Stimulated activated CD4-positive, alpha-beta T cell treated with anti-CD3 and anti-CD28 coated beads, Interleukin-15, amount 100 ng/mL, for 48 hours (primary cell): ENCODE data around the gene OR4S2.

Experiments used
- DNase-seq, 2 donors: peaks; one replicate each; pipeline ENCODE4 v3.0.0-alpha.2; 2020; ENCODE audit warnings: low read depth in 2 of 2

Gene OR4S2

GRCh38 chr11:55648027-55648426 is at the start of gene OR4S2:
TSS of gene OR4S2 (plus strand) at chr11:55648327. CDS start at chr11:55650904, 2,577 bp downstream.
- no peak for DNase-seq

GRCh38 chr11:55607545-55607944 is 40.6 kb upstream of the OR4S2 start, which contains the start of gene OR4C11:
TSS of gene OR4C11 (minus strand) at chr11:55607645. CDS start at chr11:55604373, 3,272 bp downstream.
- DNase-seq = no peak

- DNase-seq = no peak
Observed at GRCh38 chr11:55624531-55624930, 23.6 kb upstream of the OR4S2 start.

- no peak for DNase-seq
Observed at GRCh38 chr11:55634813-55635212, 13.3 kb upstream of the OR4S2 start, which contains the start of gene OR4P4. TSS of gene OR4P4 (plus strand) at chr11:55635113.

GRCh38 chr11:55652560-55652959 is 4.4 kb downstream of the OR4S2 start:
- no peak for DNase-seq

- no peak for DNase-seq
Observed at GRCh38 chr11:55655096-55655495, 7.0 kb downstream of the OR4S2 start.

- no peak for DNase-seq
Observed at GRCh38 chr11:55658031-55658573, 10.0 kb downstream of the OR4S2 start.

- DNase-seq = no peak
Observed at GRCh38 chr11:55658608-55659007, 10.5 kb downstream of the OR4S2 start.

GRCh38 chr11:55661901-55662300 is 13.8 kb downstream of the OR4S2 start, which contains the start of gene OR4C6:
TSS of gene OR4C6 (plus strand) at chr11:55662201. CDS start at chr11:55665167, 2,966 bp downstream.
- DNase-seq = no peak

GRCh38 chr11:55669376-55669775 is 21.2 kb downstream of the OR4S2 start:
- DNase-seq = no peak

- no peak for DNase-seq
Observed at GRCh38 chr11:55673860-55674259, 25.7 kb downstream of the OR4S2 start.

- DNase-seq = no peak
Observed at GRCh38 chr11:55697817-55698216, 49.7 kb downstream of the OR4S2 start.

GRCh38 chr11:55701429-55701828 is 53.3 kb downstream of the OR4S2 start:
- DNase-seq = no peak
